Activated CD8-positive, alpha-beta memory T cell treated with anti-CD3 and anti-CD28 coated beads for 4 hours (primary cell): ENCODE data around the gene TDRD6.

Source experiments
- DNase-seq, 2 donors: peaks; one replicate each; pipeline ENCODE4 v3.0.0-alpha.2; 2020; ENCODE audit warnings: low read depth in 2 of 2

The TDRD6 gene

GRCh38 chr6:46688117-46688965 is 656 bp downstream of the TDRD6 start:
- no peak for DNase-seq

GRCh38 chr6:46688966-46689335 is 1.3 kb downstream of the TDRD6 start:
- no peak for DNase-seq

- no peak for DNase-seq
Measured at GRCh38 chr6:46689657-46690056, 2.0 kb downstream of the TDRD6 start.

- DNase-seq, result no peak
Measured at GRCh38 chr6:46690141-46690755, 2.6 kb downstream of the TDRD6 start.

- no peak for DNase-seq
Measured at GRCh38 chr6:46690911-46691451, 3.3 kb downstream of the TDRD6 start.

- no peak for DNase-seq
Measured at GRCh38 chr6:46699970-46700369, 12.3 kb downstream of the TDRD6 start.

GRCh38 chr6:46704562-46704961 is 16.9 kb downstream of the TDRD6 start:
- DNase-seq, result no peak

- DNase-seq, result no peak
Measured at GRCh38 chr6:46706464-46706863, 18.8 kb downstream of the TDRD6 start.

- DNase-seq, result no peak
Measured at GRCh38 chr6:46711491-46711890, 23.8 kb downstream of the TDRD6 start.

GRCh38 chr6:46715141-46715540 is 27.5 kb downstream of the TDRD6 start:
- no peak for DNase-seq

- DNase-seq, result no peak
Measured at GRCh38 chr6:46719099-46719498, 31.4 kb downstream of the TDRD6 start.

GRCh38 chr6:46720401-46720800 is 32.7 kb downstream of the TDRD6 start:
- DNase-seq, result no peak

GRCh38 chr6:46729787-46730326 is 42.2 kb downstream of the TDRD6 start:
- no peak for DNase-seq

- no peak for DNase-seq
Measured at GRCh38 chr6:46730921-46731461, 43.3 kb downstream of the TDRD6 start.

- no peak for DNase-seq
Measured at GRCh38 chr6:46733341-46733801, 45.7 kb downstream of the TDRD6 start.

- no peak for DNase-seq
Measured at GRCh38 chr6:46734867-46735719, 47.4 kb downstream of the TDRD6 start, which contains the start of gene PLA2G7. TSS of gene PLA2G7 (minus strand) at chr6:46735375. CDS start at chr6:46722891, 12,484 bp downstream.

- DNase-seq, result no peak
Measured at GRCh38 chr6:46735720-46736031, 48.0 kb downstream of the TDRD6 start.

- DNase-seq, result no peak
Measured at GRCh38 chr6:46736906-46737305, 49.2 kb downstream of the TDRD6 start.

- DNase-seq, result no peak
Measured at GRCh38 chr6:46741482-46741881, 53.8 kb downstream of the TDRD6 start.

GRCh38 chr6:46741910-46742309 is 54.2 kb downstream of the TDRD6 start:
- no peak for DNase-seq

GRCh38 chr6:46743425-46744158 is 55.9 kb downstream of the TDRD6 start:
- DNase-seq, result no peak
